NCI-H82 (cell line): Measurements from ENCODE around the gene GRID1.

Experiments
- DNase-seq: peaks from one replicate; lab custom pipeline; 2025; lab: John Stamatoyannopoulos, UW

The GRID1 gene

GRCh38 chr10:85810674-85811073 lies 555.9 kb downstream of the GRID1 start:
- no peak for DNase-seq

GRCh38 chr10:85795460-85795859 lies 571.1 kb downstream of the GRID1 start:
- no peak for DNase-seq

GRCh38 chr10:85794553-85794952 lies 572.0 kb downstream of the GRID1 start:
- DNase-seq: no peak

GRCh38 chr10:85792533-85792858 lies 574.1 kb downstream of the GRID1 start:
- DNase-seq: no peak

GRCh38 chr10:85791818-85792532 lies 574.6 kb downstream of the GRID1 start:
- DNase-seq: peak; percentile 9

- no peak for DNase-seq
Measured at GRCh38 chr10:85789982-85790789, 576.4 kb downstream of the GRID1 start.

- DNase-seq: no peak
Measured at GRCh38 chr10:85789125-85789524, 577.5 kb downstream of the GRID1 start.

GRCh38 chr10:85788570-85788969 lies 578.0 kb downstream of the GRID1 start:
- DNase-seq: no peak

- DNase-seq: no peak
Measured at GRCh38 chr10:85787881-85788280, 578.7 kb downstream of the GRID1 start.

GRCh38 chr10:85787393-85787792 lies 579.2 kb downstream of the GRID1 start:
- no peak for DNase-seq

GRCh38 chr10:85786401-85786899 lies 580.1 kb downstream of the GRID1 start:
- peak; percentile 66 for DNase-seq

- DNase-seq: no peak
Measured at GRCh38 chr10:85784792-85785191, 581.8 kb downstream of the GRID1 start.

- DNase-seq: no peak
Measured at GRCh38 chr10:85781404-85781803, 585.2 kb downstream of the GRID1 start.

- DNase-seq: no peak
Measured at GRCh38 chr10:85778074-85778473, 588.5 kb downstream of the GRID1 start.

- no peak for DNase-seq
Measured at GRCh38 chr10:85767891-85768290, 598.7 kb downstream of the GRID1 start.

- DNase-seq: no peak
Measured at GRCh38 chr10:85764108-85764507, 602.5 kb downstream of the GRID1 start.

- no peak for DNase-seq
Measured at GRCh38 chr10:85761906-85762445, 604.6 kb downstream of the GRID1 start.

GRCh38 chr10:85741626-85742300 lies 624.8 kb downstream of the GRID1 start:
- DNase-seq: no peak

GRCh38 chr10:85735997-85736396 lies 630.6 kb downstream of the GRID1 start:
- no peak for DNase-seq

- no peak for DNase-seq
Measured at GRCh38 chr10:85734791-85735190, 631.8 kb downstream of the GRID1 start.

- DNase-seq: no peak
Measured at GRCh38 chr10:85724215-85724614, 642.4 kb downstream of the GRID1 start.

- DNase-seq: no peak
Measured at GRCh38 chr10:85720931-85721590, 645.5 kb downstream of the GRID1 start.
